K562 (cell line): ENCODE data around the gene C1orf21. TPM values are rescaled to one million over a fixed set of nuclear protein-coding genes. Genes with fewer than 3 reads are reported as not detected.

Experiments used
- ATAC-seq: fragments of 200-7000 bp; cut with Tn5 transposase; 3 replicates; pipeline ENCODE4 v1.9.1; 2020; ENCODE audit warnings: moderate library complexity
- BruUV-seq: library from RNA; stranded (reverse); fragments of 400-500 nt; replicated peaks from 2 replicates; lab custom pipeline; 2021; lab: Mats Ljungman, UMichigan
- CTCF ChIA-PET: fragments of 300-600 bp; formaldehyde crosslinking; extraction: SDS; loops from one replicate; lab custom pipeline; 2021; ENCODE audit warnings: low intra/inter-chr PET ratio; lab: Yijun Ruan, JAX
- POLR2A ChIA-PET: fragments of 300-600, 350-650 bp; sonication (Branson Sonifier 250); formaldehyde crosslinking; extraction: SDS; loops from one replicate; lab custom pipeline; 2021; ENCODE audit warnings: antibody characterized with exemption, inconsistent platforms; lab: Yijun Ruan, JAX
- DNase-seq, 4 experiments: peaks; one replicate each; pipeline versions ENCODE4 v3.0.0 to v3.0.0-alpha.2; 2011 to 2018; ENCODE audit warnings: low spot score in 3 of 4, mixed read lengths in 3 of 4; ENCODE audit errors: extremely low read depth in 1 of 4
- FAIRE-seq: peaks from 2 replicates; lab custom pipeline; 2011; peaks lifted over from hg19 to GRCh38; lab: Jason Lieb, UNC
- H2AFZ ChIP-seq: 2 replicates; pipeline ENCODE4 v1.6.0; 2011; ENCODE audit warnings: low read depth, low read length, control low read depth, inconsistent platforms
- H3K27ac ChIP-seq: fragments of 200-600 bp; 3 replicates; pipeline ENCODE4 v1.8.0; 2011; ENCODE audit warnings: low read depth, mild to moderate bottlenecking, control low read depth, inconsistent platforms, low read length, moderate library complexity, mixed read lengths; ENCODE audit errors: extremely low read depth
- H3K27me3 ChIP-seq, 2 experiments: fragments of 300-600 bp in 1 of 2; 2 replicates in 1 of 2; 3 replicates in 1 of 2; pipeline versions ENCODE4 v1.6.0 to v1.8.0; 2011; ENCODE audit warnings: inconsistent platforms in 2 of 2, low read length in 2 of 2, mild to moderate bottlenecking in 1 of 2, mixed read lengths in 1 of 2, moderate library complexity in 1 of 2; ENCODE audit not compliant: control insufficient read depth in 2 of 2, insufficient read depth in 2 of 2
- H3K36me3 ChIP-seq: fragments of 300-600 bp; 3 replicates; pipeline ENCODE4 v1.8.0; 2011; ENCODE audit warnings: mild to moderate bottlenecking, low read length, inconsistent platforms; ENCODE audit not compliant: control insufficient read depth, insufficient read depth
- H3K4me1 ChIP-seq, 2 experiments: fragments of 200-600 bp in 1 of 2; replicated peaks in 1 of 2; 2 replicates in 1 of 2; 3 replicates in 1 of 2; pipeline versions ENCODE4 v1.5.1 to v1.8.0; 2011; ENCODE audit warnings: inconsistent platforms in 2 of 2, low read length in 2 of 2, mild to moderate bottlenecking in 1 of 2, mixed read lengths in 1 of 2, moderate library complexity in 1 of 2; ENCODE audit not compliant: control insufficient read depth in 2 of 2, insufficient read depth in 2 of 2
- H3K4me2 ChIP-seq: 2 replicates; pipeline ENCODE4 v1.6.1; 2011; ENCODE audit warnings: low read length, control low read depth, inconsistent platforms, mixed read lengths; ENCODE audit not compliant: insufficient read depth
- H3K4me3 ChIP-seq: fragments of 200-600 bp; sonication (generic), shearing (Covaris generic); 2 replicates; pipeline ENCODE4 v1.5.1; 2016; ENCODE audit warnings: control low read depth, inconsistent platforms
- H3K79me2 ChIP-seq: fragments of 200-600 bp; 3 replicates; pipeline ENCODE4 v1.8.0; 2011; ENCODE audit warnings: low read length, inconsistent platforms; ENCODE audit not compliant: control insufficient read depth, insufficient read depth
- H3K9ac ChIP-seq, 2 experiments: 2 replicates each; pipeline versions ENCODE4 v1.6.0 to v1.6.1; 2011; ENCODE audit warnings: low read depth in 2 of 2, low read length in 2 of 2, control low read depth in 1 of 2, inconsistent platforms in 1 of 2, mild to moderate bottlenecking in 1 of 2, mixed read lengths in 1 of 2; ENCODE audit not compliant: insufficient read depth in 1 of 2
- H3K9me1 ChIP-seq: one replicate; pipeline ENCODE4 v1.6.0; 2011; ENCODE audit warnings: inconsistent platforms, mild to moderate bottlenecking, low read length, moderate library complexity; ENCODE audit not compliant: control insufficient read depth, insufficient read depth
- H3K9me3 ChIP-seq: replicated peaks from 2 replicates; pipeline ENCODE4 v1.5.1; 2011; ENCODE audit warnings: low read depth, low read length, inconsistent platforms; ENCODE audit not compliant: control insufficient read depth, insufficient read depth
- H4K20me1 ChIP-seq: replicated peaks from 2 replicates; pipeline ENCODE4 v1.6.1; 2011; ENCODE audit warnings: low read length, inconsistent platforms, mixed read lengths; ENCODE audit not compliant: control insufficient read depth, insufficient read depth
- CREB3L1 ChIP-seq: fragments of 450-650 bp; IDR thresholded peaks from 2 replicates; pipeline ENCODE4 v1.6.1; 2014; ENCODE audit warnings: low read depth, mild to moderate bottlenecking, moderate library complexity, borderline replicate concordance
- EGR1 ChIP-seq: fragments of 450-650 bp; conservative IDR thresholded peaks from 2 replicates; pipeline ENCODE4 v1.6.1; 2017; ENCODE audit warnings: mild to moderate bottlenecking
- EZH2 ChIP-seq: IDR thresholded peaks from 2 replicates; pipeline ENCODE4 v1.6.1; 2012; ENCODE audit warnings: low read depth, mild to moderate bottlenecking, inconsistent platforms, low read length, borderline replicate concordance
- PHB2 ChIP-seq: fragments of 450-650 bp; IDR thresholded peaks from 2 replicates; pipeline ENCODE4 v1.6.1; 2017; ENCODE audit warnings: low read depth
- WGBS: fragments of 100-300 bp; shearing (Covaris generic); methylation state at CpG from one replicate; pipeline ENCODE4 v1.1.6; 2016; ENCODE audit warnings: low coverage, mixed read lengths; ENCODE audit not compliant: insufficient coverage; ENCODE audit errors: missing lambda C conversion rate; 5-methylcytosine and 5-hydroxymethylcytosine counted together
- in situ Hi-C: fragments of 300-500 bp; cut with MboI; formaldehyde crosslinking; loops from 4 replicates; pipeline ENCODE4 v1.15.0; 2018; ENCODE audit warnings: inconsistent platforms, mixed read lengths
- intact Hi-C: fragments of 100-400 bp; cut with micrococcal nuclease; formaldehyde crosslinking; loops from 2 replicates; pipeline ENCODE4 v1.14.2; 2022
- polyA plus RNA-seq, 8 experiments: library from polyadenylated mRNA; depleted of rRNA in 4 of 8; stranded (reverse) in 5 of 8; unstranded in 3 of 8; fragments of >200 nt; fragmentation: Nextera tagmentation in 2 of 8; fragmentation: Illumina TruSeq in 1 of 8; extraction: Ambion mirVana in 2 of 8; extraction: Trizol in 1 of 8; gene quantifications; 2 replicates each; pipeline versions ENCODE4 v1.2.1 to v1.2.3, GENCODE V29; 2011 to 2014; ENCODE audit warnings: inconsistent platforms in 1 of 8, missing spikeins in 1 of 8
- total RNA-seq, 7 experiments: library from RNA; depleted of rRNA in 6 of 7; stranded (reverse); fragments of >200 nt in 6 of 7; fragmentation: Illumina TruSeq in 2 of 7; extraction: Trizol in 2 of 7; gene quantifications; 2 replicates each; pipeline versions ENCODE4 v1.2.1 to v1.2.3, GENCODE V29; 2011 to 2021; ENCODE audit warnings: low replicate concordance in 1 of 7
- TF ChIP-seq, protein P1 (sequence below), 2 experiments: IDR thresholded peaks; 2 replicates each; pipeline ENCODE4 v1.6.1; 2012; ENCODE audit warnings: improper control_type of control experiment in 2 of 2, low read depth in 2 of 2, low read length in 2 of 2, borderline replicate concordance in 1 of 2

The C1orf21 gene
- total and polyA plus RNA-seq, 9 of the 15 experiments (the other 6 are each of a cell fraction or from before 2014, with no cell fraction given) = under 0.01 to 0.31 (median 0.07) TPM

GRCh38 chr1:184461321-184461720 lies 74.5 kb downstream of the C1orf21 start:
- FAIRE-seq (no peak), DNase-seq (no peak)
- intact Hi-C loops = no loop called here
- TF ChIP-seq EZH2 (no peak), CREB3L1 (no peak), EGR1 (no peak), PHB2 (no peak)
- TF ChIP-seq, protein P1, sequence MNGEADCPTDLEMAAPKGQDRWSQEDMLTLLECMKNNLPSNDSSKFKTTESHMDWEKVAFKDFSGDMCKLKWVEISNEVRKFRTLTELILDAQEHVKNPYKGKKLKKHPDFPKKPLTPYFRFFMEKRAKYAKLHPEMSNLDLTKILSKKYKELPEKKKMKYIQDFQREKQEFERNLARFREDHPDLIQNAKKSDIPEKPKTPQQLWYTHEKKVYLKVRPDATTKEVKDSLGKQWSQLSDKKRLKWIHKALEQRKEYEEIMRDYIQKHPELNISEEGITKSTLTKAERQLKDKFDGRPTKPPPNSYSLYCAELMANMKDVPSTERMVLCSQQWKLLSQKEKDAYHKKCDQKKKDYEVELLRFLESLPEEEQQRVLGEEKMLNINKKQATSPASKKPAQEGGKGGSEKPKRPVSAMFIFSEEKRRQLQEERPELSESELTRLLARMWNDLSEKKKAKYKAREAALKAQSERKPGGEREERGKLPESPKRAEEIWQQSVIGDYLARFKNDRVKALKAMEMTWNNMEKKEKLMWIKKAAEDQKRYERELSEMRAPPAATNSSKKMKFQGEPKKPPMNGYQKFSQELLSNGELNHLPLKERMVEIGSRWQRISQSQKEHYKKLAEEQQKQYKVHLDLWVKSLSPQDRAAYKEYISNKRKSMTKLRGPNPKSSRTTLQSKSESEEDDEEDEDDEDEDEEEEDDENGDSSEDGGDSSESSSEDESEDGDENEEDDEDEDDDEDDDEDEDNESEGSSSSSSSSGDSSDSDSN (IDR thresholded peaks at IDR 0.05; ENCODE audit: borderline replicate concordance in 1 of 2, low read depth in 2 of 2, low read length in 2 of 2) = no peak
- TF ChIP-seq, all 486 proteins: peak for 0
- Histone ChIP-seq H3K27me3 (0 out of 5 replicates have a peak, but pooled peaks cover 0 to 5% of the 10 kb centered on the region in 2 experiments), H3K27ac (no peak overlapping the region), H3K4me1 (no peaks in the 10 kb centered on the region), H3K4me2 (no peak overlapping the region), H3K9me1 (no peaks in the 10 kb centered on the region), H4K20me1 (no peaks in the 10 kb centered on the region), H3K36me3 (no peaks in the 10 kb centered on the region), H3K79me2 (no peaks in the 10 kb centered on the region), H3K9ac (no peak overlapping the region), H3K4me3 (no peak overlapping the region), H3K9me3 (no peaks in the 10 kb centered on the region), H2AFZ (no peak overlapping the region)
- in situ Hi-C loops = no loop called here
- CTCF ChIA-PET = no interaction called here
- POLR2A ChIA-PET = no interaction called here
- ATAC-seq = no peak
- no TSS peak for BruUV-seq
- WGBS = under 1% methylated on average over 5 of the region's 5 CpGs
